ENCODE data around the gene KRT7.

The KRT7 gene

DNA sequence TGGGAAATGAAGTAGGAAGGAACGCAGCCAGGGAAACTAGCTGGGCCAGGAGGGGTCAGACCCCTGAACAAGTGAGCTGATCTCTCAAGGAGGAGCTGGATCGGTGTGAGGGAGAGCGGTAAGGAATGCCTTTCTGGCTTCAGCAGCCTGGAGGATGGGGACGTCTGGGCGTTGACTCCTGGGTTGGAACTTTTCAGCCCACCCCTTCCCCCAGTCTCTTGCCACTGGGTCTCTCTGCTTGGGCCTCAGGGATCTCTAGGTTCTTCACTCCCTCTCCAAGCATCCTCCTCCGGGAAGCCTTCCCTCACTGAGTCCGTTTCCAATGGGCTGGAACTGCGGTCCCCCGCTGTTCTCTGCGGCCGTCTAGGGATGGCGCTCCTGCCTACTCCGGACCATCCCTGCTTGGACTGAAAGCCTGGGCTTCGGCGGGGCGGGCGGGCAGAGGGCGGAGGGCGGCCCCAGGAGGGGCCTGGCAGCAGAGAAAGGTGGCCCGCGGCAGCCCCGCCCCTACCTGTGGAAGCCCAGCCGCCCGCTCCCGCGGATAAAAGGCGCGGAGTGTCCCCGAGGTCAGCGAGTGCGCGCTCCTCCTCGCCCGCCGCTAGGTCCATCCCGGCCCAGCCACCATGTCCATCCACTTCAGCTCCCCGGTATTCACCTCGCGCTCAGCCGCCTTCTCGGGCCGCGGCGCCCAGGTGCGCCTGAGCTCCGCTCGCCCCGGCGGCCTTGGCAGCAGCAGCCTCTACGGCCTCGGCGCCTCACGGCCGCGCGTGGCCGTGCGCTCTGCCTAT is at the start of gene KRT7:
Gene KRT7, plus strand, starts transcription at position 570 of the 788 bp plus-strand sequence. Its CDS starts 54 bp downstream, at position 624.
- no peaks in the 10 kb centered on the region for H3K9me3 ChIP-seq (ENCODE audit: severe bottlenecking)
- peak within 1 kb of the TSS; percentile 99 for H3K27ac ChIP-seq (ENCODE audit: poor library complexity, severe bottlenecking)
- H3K4me1 ChIP-seq (ENCODE audit: insufficient read depth, poor library complexity, severe bottlenecking): peaks cover 59% of the 10 kb centered on the region
- DNase-seq (ENCODE audit: low spot score): peak; percentile 95
- peak within 1 kb of the TSS; percentile 94 for H3K4me3 ChIP-seq (ENCODE audit: severe bottlenecking)
- peak; percentile 47 for ATAC-seq (ENCODE audit: low read depth)
- TF ChIP-seq CTCF (IDR thresholded peaks at IDR 0.05; ENCODE audit: poor library complexity, severe bottlenecking): peak; percentile 39
- H3K36me3 ChIP-seq (ENCODE audit: low read depth): peaks cover 48% of the 10 kb centered on the region
- H3K27me3 ChIP-seq (ENCODE audit: insufficient read depth, poor library complexity, severe bottlenecking): no peaks in the 10 kb centered on the region

DNA sequence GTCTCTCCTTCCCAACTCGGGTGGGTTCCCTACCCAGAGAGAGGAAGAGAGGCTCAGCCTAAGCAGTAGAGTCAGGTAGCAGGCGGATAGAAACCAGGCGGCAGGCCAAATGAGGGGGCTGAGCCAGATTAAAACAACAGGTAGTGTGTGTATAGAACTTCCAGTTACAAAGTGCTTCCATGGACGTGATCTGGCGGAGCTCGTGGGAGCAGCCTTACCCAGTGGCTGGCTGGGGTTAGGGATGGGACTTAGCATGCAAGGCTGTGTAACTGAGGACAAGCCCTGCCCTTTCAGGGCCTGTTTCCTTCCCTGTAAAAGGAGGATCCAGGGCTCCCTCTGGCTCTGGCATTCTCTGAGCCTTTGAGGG is 49.5 kb upstream of the KRT7 start:
- Histone ChIP-seq H3K27me3 (ENCODE audit: insufficient read depth, poor library complexity, severe bottlenecking) (no peaks in the 10 kb centered on the region), H3K9me3 (ENCODE audit: severe bottlenecking) (no peaks in the 10 kb centered on the region), H3K4me1 (ENCODE audit: insufficient read depth, poor library complexity, severe bottlenecking) (peaks cover 47% of the 10 kb centered on the region), H3K4me3 (ENCODE audit: severe bottlenecking) (no peak overlapping the region), H3K27ac (ENCODE audit: poor library complexity, severe bottlenecking) (peak overlapping the region; percentile 92), H3K36me3 (ENCODE audit: low read depth) (peaks cover 7% of the 10 kb centered on the region; the same call in 1 of the 2 replicates)
- DNase-seq (ENCODE audit: low spot score) (no peak), ATAC-seq (ENCODE audit: low read depth) (no peak)
- no peak for TF ChIP-seq CTCF (IDR thresholded peaks at IDR 0.05; ENCODE audit: poor library complexity, severe bottlenecking)

- Histone ChIP-seq H3K9me3 (ENCODE audit: severe bottlenecking) (no peaks in the 10 kb centered on the region), H3K27ac (ENCODE audit: poor library complexity, severe bottlenecking) (peak overlapping the region; percentile 92), H3K4me1 (ENCODE audit: insufficient read depth, poor library complexity, severe bottlenecking) (peaks cover 47% of the 10 kb centered on the region), H3K27me3 (ENCODE audit: insufficient read depth, poor library complexity, severe bottlenecking) (no peaks in the 10 kb centered on the region), H3K4me3 (ENCODE audit: severe bottlenecking) (no peak overlapping the region), H3K36me3 (ENCODE audit: low read depth) (peaks cover 7% of the 10 kb centered on the region; the same call in 1 of the 2 replicates)
- no peak for DNase-seq (ENCODE audit: low spot score)
- no peak for TF ChIP-seq CTCF (IDR thresholded peaks at IDR 0.05; ENCODE audit: poor library complexity, severe bottlenecking)
- no peak for ATAC-seq (ENCODE audit: low read depth)
These were observed 49.1 kb upstream of the KRT7 start for GRCh38 chr12:52183971-52184370.

DNA sequence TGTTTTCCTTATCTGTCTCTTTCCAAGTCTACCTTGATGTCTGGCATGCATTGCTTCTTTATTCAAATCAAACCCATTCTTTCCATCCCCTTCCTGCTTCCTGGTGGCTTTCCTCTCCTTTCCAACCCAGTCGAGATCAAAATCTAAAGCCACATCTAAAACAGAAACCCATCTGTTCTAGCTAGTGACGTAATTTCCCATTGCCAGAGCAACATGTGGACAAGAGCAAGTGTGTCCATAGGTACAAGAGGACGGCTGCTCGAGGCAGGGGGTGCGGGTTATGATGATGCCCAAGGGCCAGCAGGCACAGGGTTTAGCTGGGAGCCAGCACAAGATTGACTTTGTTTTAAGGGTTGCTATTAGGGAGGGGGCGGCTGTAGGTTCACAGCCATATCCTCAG is 48.2 kb upstream of the KRT7 start:
- TF ChIP-seq CTCF (IDR thresholded peaks at IDR 0.05; ENCODE audit: poor library complexity, severe bottlenecking): no peak
- ATAC-seq (ENCODE audit: low read depth) (no peak), DNase-seq (ENCODE audit: low spot score) (no peak)
- Histone ChIP-seq H3K4me1 (ENCODE audit: insufficient read depth, poor library complexity, severe bottlenecking) (peaks cover 55% of the 10 kb centered on the region), H3K4me3 (ENCODE audit: severe bottlenecking) (no peak overlapping the region), H3K27ac (ENCODE audit: poor library complexity, severe bottlenecking) (peak overlapping the region; percentile 92), H3K36me3 (ENCODE audit: low read depth) (peaks cover 7% of the 10 kb centered on the region; the same call in 1 of the 2 replicates), H3K27me3 (ENCODE audit: insufficient read depth, poor library complexity, severe bottlenecking) (no peaks in the 10 kb centered on the region), H3K9me3 (ENCODE audit: severe bottlenecking) (no peaks in the 10 kb centered on the region)

DNA sequence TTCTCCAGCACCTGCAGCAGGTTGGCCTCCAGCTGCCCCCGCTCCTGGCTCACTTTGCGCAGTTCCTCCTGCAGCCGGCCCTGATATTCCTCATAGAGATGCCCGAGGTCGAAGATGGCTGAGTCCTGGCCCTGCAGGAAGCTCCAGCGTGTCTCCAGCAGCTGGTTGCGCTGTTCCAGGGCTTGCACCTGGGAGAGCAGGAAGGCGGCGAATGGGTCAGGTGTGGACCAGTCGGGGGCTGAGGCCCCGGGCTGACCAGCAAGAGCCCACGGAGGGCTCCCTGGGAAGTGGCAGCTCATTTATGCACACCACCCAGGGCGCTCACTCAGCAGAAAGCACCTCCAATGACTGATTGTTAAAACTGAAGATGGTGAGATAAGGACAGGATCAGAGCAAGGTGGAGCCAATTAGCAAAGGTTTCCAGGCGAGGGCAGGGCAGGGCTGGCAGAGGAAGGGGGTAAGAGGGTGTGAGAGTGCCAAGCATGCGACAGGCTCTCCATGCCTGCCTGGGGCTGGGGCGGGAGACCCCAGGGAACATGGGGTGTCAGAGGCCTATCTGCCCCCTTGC is 47.6 kb upstream of the KRT7 start:
- H3K9me3 ChIP-seq (ENCODE audit: severe bottlenecking): no peaks in the 10 kb centered on the region
- H3K4me3 ChIP-seq (ENCODE audit: severe bottlenecking): no peak overlapping the region
- H3K27ac ChIP-seq (ENCODE audit: poor library complexity, severe bottlenecking): peak overlapping the region; percentile 92
- no peaks in the 10 kb centered on the region for H3K27me3 ChIP-seq (ENCODE audit: insufficient read depth, poor library complexity, severe bottlenecking)
- no peak for ATAC-seq (ENCODE audit: low read depth)
- peaks cover 61% of the 10 kb centered on the region for H3K4me1 ChIP-seq (ENCODE audit: insufficient read depth, poor library complexity, severe bottlenecking)
- no peak for DNase-seq (ENCODE audit: low spot score)
- H3K36me3 ChIP-seq (ENCODE audit: low read depth): peaks cover 10% of the 10 kb centered on the region
- no peak for TF ChIP-seq CTCF (IDR thresholded peaks at IDR 0.05; ENCODE audit: poor library complexity, severe bottlenecking)
